ENCODE data around the gene C14orf180.

DNA sequence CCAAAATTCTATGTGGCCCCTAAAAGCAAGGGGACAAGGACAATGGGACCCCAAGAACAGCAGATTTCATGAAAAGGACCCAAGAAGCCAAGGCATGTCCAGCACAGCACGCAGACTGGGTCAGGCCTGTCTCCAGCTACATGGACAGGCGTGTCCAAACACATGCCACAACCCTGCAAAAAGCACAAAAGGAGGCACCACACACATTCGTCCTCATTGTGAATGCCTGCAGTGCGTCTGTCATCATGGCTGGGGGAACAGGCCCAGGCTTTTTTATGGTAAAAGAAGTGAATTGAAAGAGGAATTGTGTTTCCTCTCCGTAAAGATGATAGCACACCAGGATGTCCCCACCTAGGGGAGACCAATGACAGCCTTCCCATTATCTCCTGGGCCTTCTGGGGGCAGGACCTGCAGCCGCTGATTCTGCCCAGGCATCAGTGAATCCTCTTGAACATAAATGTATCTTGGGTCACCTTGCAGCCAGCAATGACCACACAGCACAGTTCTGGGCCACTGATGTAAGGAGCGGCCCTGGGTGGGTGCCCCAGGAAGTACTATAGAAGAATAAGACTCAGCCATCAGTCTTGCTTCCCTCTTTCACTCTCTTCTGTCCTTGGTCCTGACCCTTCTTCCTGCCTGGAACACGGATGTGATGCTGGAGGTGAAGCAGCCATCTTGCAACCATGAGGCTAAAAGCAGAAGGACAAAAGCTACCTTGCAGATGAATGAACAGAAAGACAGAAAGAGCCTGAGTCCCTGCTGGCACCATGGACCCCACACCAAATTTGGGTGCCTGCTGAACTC lies 29.8 kb upstream of the C14orf180 start:
- no peak for TF ChIP-seq POLR2A (IDR thresholded peaks at IDR 0.05)
- TF ChIP-seq, protein P1, sequence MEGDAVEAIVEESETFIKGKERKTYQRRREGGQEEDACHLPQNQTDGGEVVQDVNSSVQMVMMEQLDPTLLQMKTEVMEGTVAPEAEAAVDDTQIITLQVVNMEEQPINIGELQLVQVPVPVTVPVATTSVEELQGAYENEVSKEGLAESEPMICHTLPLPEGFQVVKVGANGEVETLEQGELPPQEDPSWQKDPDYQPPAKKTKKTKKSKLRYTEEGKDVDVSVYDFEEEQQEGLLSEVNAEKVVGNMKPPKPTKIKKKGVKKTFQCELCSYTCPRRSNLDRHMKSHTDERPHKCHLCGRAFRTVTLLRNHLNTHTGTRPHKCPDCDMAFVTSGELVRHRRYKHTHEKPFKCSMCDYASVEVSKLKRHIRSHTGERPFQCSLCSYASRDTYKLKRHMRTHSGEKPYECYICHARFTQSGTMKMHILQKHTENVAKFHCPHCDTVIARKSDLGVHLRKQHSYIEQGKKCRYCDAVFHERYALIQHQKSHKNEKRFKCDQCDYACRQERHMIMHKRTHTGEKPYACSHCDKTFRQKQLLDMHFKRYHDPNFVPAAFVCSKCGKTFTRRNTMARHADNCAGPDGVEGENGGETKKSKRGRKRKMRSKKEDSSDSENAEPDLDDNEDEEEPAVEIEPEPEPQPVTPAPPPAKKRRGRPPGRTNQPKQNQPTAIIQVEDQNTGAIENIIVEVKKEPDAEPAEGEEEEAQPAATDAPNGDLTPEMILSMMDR (IDR thresholded peaks at IDR 0.05) = no peak
